ENCODE data around the gene SFXN3. TPM values are rescaled to one million over a fixed set of nuclear protein-coding genes. Genes with fewer than 3 reads are reported as not detected.

The SFXN3 gene
- total RNA-seq, 1 experiment from 2014 or later = 5.6 TPM

GRCh38 chr10:101050208-101051069, 19.4 kb downstream of the SFXN3 start (continued):
- TF ChIP-seq FOXK1 (CRISPR knock-in tag; IDR thresholded peaks at IDR 0.05) (0 out of 2 replicates have a peak, but pooled peaks have one; percentile 43), HMGA2 (CRISPR knock-in tag; IDR thresholded peaks at IDR 0.05) (no peak), TEAD1 (CRISPR knock-in tag; IDR thresholded peaks at IDR 0.05) (peak; percentile 45; the same call in 1 of the 2 replicates), NFATC4 (CRISPR knock-in tag; IDR thresholded peaks at IDR 0.05) (no peak), PRRX2 (CRISPR knock-in tag; IDR thresholded peaks at IDR 0.05) (no peak), ZNF232 (CRISPR knock-in tag; IDR thresholded peaks at IDR 0.05) (no peak), ZBTB43 (CRISPR knock-in tag; IDR thresholded peaks at IDR 0.05) (no peak), MXD4 (CRISPR knock-in tag; IDR thresholded peaks at IDR 0.05; ENCODE audit: borderline replicate concordance) (no peak), ZNF416 (CRISPR knock-in tag; IDR thresholded peaks at IDR 0.05) (no peak), GTF2I (CRISPR knock-in tag; conservative IDR thresholded peaks at IDR 0.05) (no peak), SMAD3 (CRISPR knock-in tag; IDR thresholded peaks at IDR 0.05; ENCODE audit: borderline replicate concordance) (no peak), SOX15 (CRISPR knock-in tag; IDR thresholded peaks at IDR 0.05) (no peak), ATF3 (CRISPR knock-in tag; conservative IDR thresholded peaks at IDR 0.05) (no peak), ZNF425 (CRISPR knock-in tag; conservative IDR thresholded peaks at IDR 0.05) (no peak), TCF7 (CRISPR knock-in tag; IDR thresholded peaks at IDR 0.05; ENCODE audit: low read depth) (no peak), MAX (CRISPR knock-in tag; IDR thresholded peaks at IDR 0.05) (peak; percentile 74; the same call in 1 of the 2 replicates), TP53 (CRISPR knock-in tag; IDR thresholded peaks at IDR 0.05) (no peak), SMAD4 (CRISPR knock-in tag; IDR thresholded peaks at IDR 0.05) (no peak), CREB1 (CRISPR knock-in tag; IDR thresholded peaks at IDR 0.05) (no peak), NR2C2 (CRISPR knock-in tag; IDR thresholded peaks at IDR 0.05) (no peak), JAZF1 (CRISPR knock-in tag; IDR thresholded peaks at IDR 0.05) (no peak), ZNF219 (CRISPR knock-in tag; IDR thresholded peaks at IDR 0.05; ENCODE audit: borderline replicate concordance) (no peak), ZBTB21 (CRISPR knock-in tag; IDR thresholded peaks at IDR 0.05; ENCODE audit: borderline replicate concordance) (no peak)
- TF ChIP-seq, protein P1, sequence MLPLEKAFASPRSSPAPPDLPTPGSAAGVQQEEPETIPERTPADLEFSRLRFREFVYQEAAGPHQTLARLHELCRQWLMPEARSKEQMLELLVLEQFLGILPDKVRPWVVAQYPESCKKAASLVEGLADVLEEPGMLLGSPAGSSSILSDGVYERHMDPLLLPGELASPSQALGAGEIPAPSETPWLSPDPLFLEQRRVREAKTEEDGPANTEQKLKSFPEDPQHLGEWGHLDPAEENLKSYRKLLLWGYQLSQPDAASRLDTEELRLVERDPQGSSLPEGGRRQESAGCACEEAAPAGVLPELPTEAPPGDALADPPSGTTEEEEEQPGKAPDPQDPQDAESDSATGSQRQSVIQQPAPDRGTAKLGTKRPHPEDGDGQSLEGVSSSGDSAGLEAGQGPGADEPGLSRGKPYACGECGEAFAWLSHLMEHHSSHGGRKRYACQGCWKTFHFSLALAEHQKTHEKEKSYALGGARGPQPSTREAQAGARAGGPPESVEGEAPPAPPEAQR (CRISPR knock-in tag; IDR thresholded peaks at IDR 0.05) = no peak
- TF ChIP-seq, protein P2, sequence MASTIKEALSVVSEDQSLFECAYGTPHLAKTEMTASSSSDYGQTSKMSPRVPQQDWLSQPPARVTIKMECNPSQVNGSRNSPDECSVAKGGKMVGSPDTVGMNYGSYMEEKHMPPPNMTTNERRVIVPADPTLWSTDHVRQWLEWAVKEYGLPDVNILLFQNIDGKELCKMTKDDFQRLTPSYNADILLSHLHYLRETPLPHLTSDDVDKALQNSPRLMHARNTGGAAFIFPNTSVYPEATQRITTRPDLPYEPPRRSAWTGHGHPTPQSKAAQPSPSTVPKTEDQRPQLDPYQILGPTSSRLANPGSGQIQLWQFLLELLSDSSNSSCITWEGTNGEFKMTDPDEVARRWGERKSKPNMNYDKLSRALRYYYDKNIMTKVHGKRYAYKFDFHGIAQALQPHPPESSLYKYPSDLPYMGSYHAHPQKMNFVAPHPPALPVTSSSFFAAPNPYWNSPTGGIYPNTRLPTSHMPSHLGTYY (CRISPR knock-in tag; IDR thresholded peaks at IDR 0.05) = no peak

All from WTC11 (cell line).